Suprapubic skin (tissue), 4 donors: ENCODE results near the gene RGS16. TPM values are rescaled to one million over a fixed set of nuclear protein-coding genes. Genes with fewer than 3 reads are reported as not detected.

Source experiments
- DNase-seq, 2 donors: peaks; one replicate each; pipeline ENCODE4 v3.0.0-alpha.2; 2019; ENCODE audit warnings: low spot score in 2 of 2
- H3K27ac ChIP-seq: fragments of 200-600 bp; sonication (generic); one replicate; pipeline ENCODE4 v1.5.1; 2019
- H3K27me3 ChIP-seq: fragments of 200-600 bp; sonication (generic); one replicate; pipeline ENCODE4 v1.5.1; 2019
- H3K36me3 ChIP-seq: fragments of 200-600 bp; sonication (generic); one replicate; pipeline ENCODE4 v1.5.1; 2019
- H3K4me1 ChIP-seq: fragments of 200-600 bp; sonication (generic); one replicate; pipeline ENCODE4 v1.5.1; 2019
- H3K4me3 ChIP-seq: fragments of 200-600 bp; sonication (generic); one replicate; pipeline ENCODE4 v1.5.1; 2019; ENCODE audit warnings: mild to moderate bottlenecking
- H3K9me3 ChIP-seq: fragments of 200-600 bp; sonication (generic); one replicate; pipeline ENCODE4 v1.5.1; 2019
- EP300 ChIP-seq: sonication (generic); formaldehyde crosslinking; IDR thresholded peaks from one replicate; pipeline ENCODE4 v1.6.1; 2017; ENCODE audit warnings: antibody characterized with exemption
- POLR2A ChIP-seq, 2 donors: fragments of 450-650 bp; IDR thresholded peaks; one replicate each; pipeline ENCODE4 v1.6.1; 2017; ENCODE audit warnings: antibody characterized with exemption in 2 of 2, mild to moderate bottlenecking in 2 of 2, moderate library complexity in 2 of 2
- POLR2AphosphoS5 ChIP-seq, 3 donors: sonication (generic); formaldehyde crosslinking; IDR thresholded peaks; one replicate each; pipeline ENCODE4 v1.6.1; 2017; ENCODE audit warnings: antibody characterized with exemption in 3 of 3
- WGBS: methylation state at CpG from one replicate; pipeline ENCODE4 v1.1.5; 2018; 5-methylcytosine and 5-hydroxymethylcytosine counted together
- total RNA-seq, 4 donors: library from RNA; depleted of rRNA; stranded (reverse); fragments of >200 nt; gene quantifications; one replicate each; pipeline ENCODE4 v1.1.0, GENCODE V29; 2016
- TF ChIP-seq, protein P1 (sequence below), 2 donors: fragments of 200-600 bp in 1 of 2; fragments of 450-650 bp in 1 of 2; sonication (generic) in 1 of 2; IDR thresholded peaks; one replicate each; pipeline ENCODE4 v1.5.1; 2016 to 2019; ENCODE audit warnings: antibody characterized with exemption in 2 of 2, mild to moderate bottlenecking in 1 of 2, moderate library complexity in 1 of 2

The RGS16 gene
- total RNA-seq, 4 donors from 2014 or later, result 0.40 to 3.6 (median 1.8) TPM

DNA sequence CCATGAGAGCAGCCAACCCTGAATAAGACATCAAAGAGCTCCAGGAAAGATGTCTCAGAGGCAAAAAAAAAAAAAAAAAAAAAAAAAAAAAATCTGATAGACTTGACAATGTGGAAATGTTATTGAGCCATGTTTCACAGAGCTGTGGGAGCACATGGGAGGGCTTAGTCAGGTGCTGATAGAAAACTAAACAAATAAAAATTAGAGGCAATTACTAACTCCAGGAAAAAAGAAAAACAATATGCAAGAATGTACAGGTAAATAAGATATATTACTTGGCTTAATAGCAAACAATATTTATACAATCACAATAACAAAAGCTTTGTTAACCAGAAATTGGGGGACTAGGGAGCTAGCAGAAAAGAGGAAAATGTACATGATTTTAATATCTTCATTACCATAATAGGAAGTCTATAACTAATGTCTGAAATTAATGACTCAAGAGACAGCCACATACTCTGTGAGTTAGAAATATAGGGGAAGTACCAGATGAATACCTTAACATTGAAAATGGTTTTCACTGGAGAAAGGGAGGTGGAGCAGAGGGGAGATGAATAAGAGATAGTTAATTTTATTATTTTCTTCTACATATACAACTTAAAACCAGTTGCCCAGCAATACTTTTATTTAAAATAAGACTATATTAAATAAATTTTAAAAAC, 16.9 kb upstream of the RGS16 start:
- TF ChIP-seq EP300, result no peak
- no peak for TF ChIP-seq POLR2A (IDR thresholded peaks at IDR 0.05)
- TF ChIP-seq, protein P1, sequence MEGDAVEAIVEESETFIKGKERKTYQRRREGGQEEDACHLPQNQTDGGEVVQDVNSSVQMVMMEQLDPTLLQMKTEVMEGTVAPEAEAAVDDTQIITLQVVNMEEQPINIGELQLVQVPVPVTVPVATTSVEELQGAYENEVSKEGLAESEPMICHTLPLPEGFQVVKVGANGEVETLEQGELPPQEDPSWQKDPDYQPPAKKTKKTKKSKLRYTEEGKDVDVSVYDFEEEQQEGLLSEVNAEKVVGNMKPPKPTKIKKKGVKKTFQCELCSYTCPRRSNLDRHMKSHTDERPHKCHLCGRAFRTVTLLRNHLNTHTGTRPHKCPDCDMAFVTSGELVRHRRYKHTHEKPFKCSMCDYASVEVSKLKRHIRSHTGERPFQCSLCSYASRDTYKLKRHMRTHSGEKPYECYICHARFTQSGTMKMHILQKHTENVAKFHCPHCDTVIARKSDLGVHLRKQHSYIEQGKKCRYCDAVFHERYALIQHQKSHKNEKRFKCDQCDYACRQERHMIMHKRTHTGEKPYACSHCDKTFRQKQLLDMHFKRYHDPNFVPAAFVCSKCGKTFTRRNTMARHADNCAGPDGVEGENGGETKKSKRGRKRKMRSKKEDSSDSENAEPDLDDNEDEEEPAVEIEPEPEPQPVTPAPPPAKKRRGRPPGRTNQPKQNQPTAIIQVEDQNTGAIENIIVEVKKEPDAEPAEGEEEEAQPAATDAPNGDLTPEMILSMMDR (IDR thresholded peaks at IDR 0.05), result no peak
- no peak for TF ChIP-seq POLR2AphosphoS5 (IDR thresholded peaks at IDR 0.05)
- Histone ChIP-seq H3K27ac (no peak overlapping the region), H3K9me3 (no peaks in the 10 kb centered on the region), H3K36me3 (no peaks in the 10 kb centered on the region), H3K4me3 (no peak overlapping the region), H3K4me1 (peaks cover 34% of the 10 kb centered on the region), H3K27me3 (no peaks in the 10 kb centered on the region)
- DNase-seq, result no peak

DNA sequence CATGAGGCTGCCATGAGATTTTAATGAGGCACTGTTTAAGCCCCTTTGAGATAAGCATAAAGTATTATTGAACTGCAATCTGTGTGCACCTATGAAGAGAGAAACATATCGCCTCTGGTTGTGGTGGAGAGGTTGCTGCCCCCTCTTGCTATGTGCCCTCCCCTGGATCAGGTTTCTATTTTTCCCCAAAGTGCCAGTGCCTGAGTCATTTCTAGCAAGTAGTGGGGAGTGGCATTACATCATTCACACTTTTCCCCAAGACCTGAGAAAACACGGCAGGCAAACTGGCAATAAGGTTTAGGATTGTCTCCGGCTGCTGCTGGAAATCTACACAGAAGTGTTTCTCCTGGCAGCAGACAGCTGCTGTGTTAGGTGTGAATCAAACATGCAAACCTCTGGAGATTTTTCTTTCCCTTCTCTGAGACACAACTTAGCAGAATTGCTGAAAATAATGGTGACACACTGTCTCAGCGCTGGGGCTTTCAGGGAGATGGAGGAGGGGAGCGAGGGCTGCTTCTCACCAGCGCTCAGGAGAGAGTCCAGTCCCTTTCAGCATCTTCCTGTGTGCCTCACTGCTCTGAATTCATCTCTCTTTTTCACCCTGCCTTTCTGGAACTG, 13.7 kb upstream of the RGS16 start:
- H3K4me1 ChIP-seq, result peaks cover 30% of the 10 kb centered on the region
- no peak overlapping the region for H3K27ac ChIP-seq
- H3K9me3 ChIP-seq, result no peaks in the 10 kb centered on the region
- no peak for DNase-seq
- WGBS, result 47% methylated on average over 6 of the region's 6 CpGs
- no peak overlapping the region for H3K4me3 ChIP-seq
- H3K27me3 ChIP-seq, result no peaks in the 10 kb centered on the region
- TF ChIP-seq EP300 (no peak), POLR2A (IDR thresholded peaks at IDR 0.05) (no peak), POLR2AphosphoS5 (IDR thresholded peaks at IDR 0.05) (no peak)
- TF ChIP-seq, protein P1 (IDR thresholded peaks at IDR 0.05), result no peak
- no peaks in the 10 kb centered on the region for H3K36me3 ChIP-seq

DNA sequence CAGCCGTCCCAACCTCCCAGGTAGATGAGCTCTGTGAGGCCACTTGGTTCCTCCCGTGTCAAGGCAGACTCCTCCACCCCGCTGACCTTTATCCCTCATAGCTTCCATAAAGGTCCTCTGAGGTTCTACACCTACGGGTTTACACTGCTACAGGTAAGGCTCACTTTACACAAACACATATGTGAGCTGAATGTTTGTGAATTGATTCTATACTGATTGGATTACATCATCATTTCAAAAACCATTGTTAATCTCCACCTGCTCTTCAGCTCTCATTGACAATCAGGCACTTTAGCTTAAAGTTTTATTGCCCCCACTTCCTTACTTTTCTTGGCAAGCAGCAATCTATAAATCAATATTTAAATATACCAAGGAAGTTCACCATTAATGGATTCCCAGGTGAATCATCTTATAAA, 12.8 kb upstream of the RGS16 start:
- WGBS, result 84% methylated on average over 4 of the region's 4 CpGs

DNA sequence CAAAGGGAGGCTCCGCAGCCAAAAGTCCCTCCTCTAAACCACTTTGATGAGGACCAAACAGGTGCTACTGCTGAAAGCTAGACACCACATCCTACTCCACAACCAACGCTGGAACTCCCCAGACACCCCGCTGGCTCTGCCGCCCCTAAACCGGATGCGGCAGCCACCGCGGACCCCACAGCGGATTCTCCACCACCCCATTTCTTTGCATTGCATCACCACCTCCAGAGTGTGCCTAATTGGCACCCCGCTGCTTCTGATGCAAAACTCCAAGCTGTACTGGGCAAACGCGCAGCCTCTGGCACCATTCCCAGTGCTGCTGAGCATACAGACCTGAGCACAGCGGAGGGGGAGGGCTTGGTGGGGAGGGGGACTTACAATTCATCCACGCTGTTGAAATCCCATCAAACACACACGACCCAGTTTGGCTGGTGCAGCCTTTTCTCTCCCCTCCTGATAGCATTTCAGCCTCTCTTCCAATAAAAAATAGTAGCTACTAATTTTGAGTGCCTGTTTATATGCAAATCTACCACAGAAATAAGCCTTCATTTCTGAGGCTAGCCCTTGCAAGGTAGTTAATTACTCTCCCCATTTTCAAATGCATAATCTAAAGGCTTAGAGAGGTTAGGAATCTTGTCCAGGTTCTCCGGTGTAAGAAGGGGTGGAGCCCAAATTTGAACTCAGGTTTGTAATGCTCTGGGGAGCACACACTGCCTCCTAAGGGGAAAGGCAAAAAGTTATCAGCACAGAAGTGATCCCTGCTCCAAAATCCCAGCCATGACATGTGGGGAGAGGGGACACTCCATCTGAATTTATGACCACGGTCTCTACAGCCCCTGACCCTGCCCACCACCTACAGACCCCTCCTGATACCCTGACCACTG, 12.2 kb upstream of the RGS16 start:
- H3K4me3 ChIP-seq, result peak overlapping the region; percentile 51
- no peaks in the 10 kb centered on the region for H3K27me3 ChIP-seq
- no peaks in the 10 kb centered on the region for H3K9me3 ChIP-seq
- H3K27ac ChIP-seq, result peak overlapping the region; percentile 91
- peak; percentile 87 to 89 for DNase-seq
- whole genome bisulfite sequencing, result 8% methylated on average over 17 of the region's 17 CpGs
- TF ChIP-seq EP300 (no peak), POLR2AphosphoS5 (IDR thresholded peaks at IDR 0.05) (no peak), POLR2A (IDR thresholded peaks at IDR 0.05) (no peak)
- TF ChIP-seq, protein P1 (IDR thresholded peaks at IDR 0.05), result no peak
- H3K36me3 ChIP-seq, result no peaks in the 10 kb centered on the region
- peaks cover 30% of the 10 kb centered on the region for H3K4me1 ChIP-seq

More for the DNA sequence above, 12.8 kb upstream of the RGS16 start:
- no peak overlapping the region for H3K27ac ChIP-seq
- no peaks in the 10 kb centered on the region for H3K9me3 ChIP-seq
- peaks cover 30% of the 10 kb centered on the region for H3K4me1 ChIP-seq
- H3K27me3 ChIP-seq, result no peaks in the 10 kb centered on the region
- DNase-seq, result no peak
- TF ChIP-seq POLR2AphosphoS5 (IDR thresholded peaks at IDR 0.05) (no peak), EP300 (no peak), POLR2A (IDR thresholded peaks at IDR 0.05) (no peak)
- TF ChIP-seq, protein P1 (IDR thresholded peaks at IDR 0.05), result no peak
- no peaks in the 10 kb centered on the region for H3K36me3 ChIP-seq
- H3K4me3 ChIP-seq, result no peak overlapping the region
